Duodenal mucosa (tissue), 2 donors: ENCODE results near the gene RABL6.
"Not testable (repeated sequence)": the region's sequence is repeated elsewhere in the genome, so short reads cannot be mapped to it uniquely, and the experiment has no call there.

Source experiments
- H3K27ac ChIP-seq: one replicate; pipeline ENCODE4 v1.7.0; 2013; ENCODE audit warnings: low read depth, low read length
- H3K27me3 ChIP-seq, 2 donors: one replicate each; pipeline ENCODE4 v1.7.0; 2013; ENCODE audit warnings: low read length in 2 of 2, control low read depth in 1 of 2; ENCODE audit not compliant: insufficient read depth in 2 of 2, control insufficient read depth in 1 of 2
- H3K36me3 ChIP-seq, 2 donors: one replicate each; pipeline ENCODE4 v1.7.0; 2013; ENCODE audit warnings: low read length in 2 of 2, control low read depth in 1 of 2; ENCODE audit not compliant: insufficient read depth in 2 of 2, control insufficient read depth in 1 of 2
- H3K4me1 ChIP-seq, 2 donors: one replicate each; pipeline ENCODE4 v1.7.0; 2013; ENCODE audit warnings: low read length in 2 of 2, control low read depth in 1 of 2; ENCODE audit not compliant: insufficient read depth in 2 of 2, control insufficient read depth in 1 of 2
- H3K4me3 ChIP-seq, 2 donors: one replicate each; pipeline ENCODE4 v1.7.0; 2013; ENCODE audit warnings: low read length in 2 of 2, low read depth in 1 of 2
- H3K9ac ChIP-seq, 2 donors: one replicate each; pipeline ENCODE4 v1.7.0; 2013; ENCODE audit warnings: low read length in 2 of 2, low read depth in 1 of 2
- H3K9me3 ChIP-seq, 2 donors: one replicate each; pipeline ENCODE4 v1.7.0; 2013; ENCODE audit warnings: low read length in 2 of 2, control low read depth in 1 of 2; ENCODE audit not compliant: control insufficient read depth in 1 of 2

Gene RABL6

DNA sequence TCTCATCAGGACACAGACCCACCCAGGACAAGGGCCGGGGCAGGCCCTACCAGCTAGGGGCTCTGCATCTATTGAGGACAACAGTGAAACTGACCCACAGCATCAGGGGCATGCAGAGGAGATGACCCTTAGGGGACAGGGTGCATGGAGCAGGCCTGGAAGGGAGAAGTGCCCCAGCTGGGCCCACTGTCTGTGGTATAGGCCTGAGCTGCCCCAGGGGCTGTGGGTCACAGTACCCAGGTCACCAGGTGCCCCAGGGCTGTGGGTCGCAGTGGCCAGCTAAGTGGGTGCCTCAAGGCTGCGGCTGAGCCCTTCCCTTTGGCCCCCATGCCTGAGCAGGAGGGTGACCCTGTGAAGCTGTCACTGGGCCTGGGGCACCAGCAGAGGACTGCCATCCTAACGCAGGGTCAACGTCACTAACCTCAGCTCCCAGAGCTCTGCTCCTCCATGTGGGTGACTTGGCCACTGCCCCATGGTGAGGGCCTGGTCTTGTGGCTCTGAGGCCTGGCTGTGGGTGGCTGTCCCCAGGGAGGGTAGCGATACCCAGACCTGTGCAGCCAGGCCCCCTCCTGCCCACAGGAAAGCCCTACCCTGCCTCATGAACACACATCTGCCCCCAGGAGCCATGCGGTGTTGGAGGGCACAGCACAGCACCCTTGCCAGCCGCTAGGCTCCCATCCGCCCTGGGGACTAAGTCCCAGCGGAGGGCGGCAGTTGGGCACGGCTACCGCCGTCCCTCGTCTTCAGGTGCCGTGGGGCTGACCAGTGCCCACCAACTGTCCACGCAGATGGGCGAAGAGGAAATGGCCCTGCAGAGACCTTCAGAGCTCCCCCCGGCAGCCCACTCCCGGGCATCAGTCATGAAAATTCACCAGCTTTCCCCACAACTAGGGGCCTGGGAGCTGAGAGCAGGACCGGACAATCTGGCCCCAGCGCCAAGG, 53.5 kb downstream of the RABL6 start:
- H3K4me1 ChIP-seq, result peaks cover 52 to 67% of the 10 kb centered on the region in 2 donors
- H3K4me3 ChIP-seq, result no peak overlapping the region
- H3K27me3 ChIP-seq, result no peaks in the 10 kb centered on the region
- H3K27ac ChIP-seq, result no peak overlapping the region
- no peaks in the 10 kb centered on the region for H3K9me3 ChIP-seq
- peak overlapping the region; percentile 4 to 68 for H3K9ac ChIP-seq
- peaks cover 22 to 36% of the 10 kb centered on the region in 2 donors for H3K36me3 ChIP-seq

DNA sequence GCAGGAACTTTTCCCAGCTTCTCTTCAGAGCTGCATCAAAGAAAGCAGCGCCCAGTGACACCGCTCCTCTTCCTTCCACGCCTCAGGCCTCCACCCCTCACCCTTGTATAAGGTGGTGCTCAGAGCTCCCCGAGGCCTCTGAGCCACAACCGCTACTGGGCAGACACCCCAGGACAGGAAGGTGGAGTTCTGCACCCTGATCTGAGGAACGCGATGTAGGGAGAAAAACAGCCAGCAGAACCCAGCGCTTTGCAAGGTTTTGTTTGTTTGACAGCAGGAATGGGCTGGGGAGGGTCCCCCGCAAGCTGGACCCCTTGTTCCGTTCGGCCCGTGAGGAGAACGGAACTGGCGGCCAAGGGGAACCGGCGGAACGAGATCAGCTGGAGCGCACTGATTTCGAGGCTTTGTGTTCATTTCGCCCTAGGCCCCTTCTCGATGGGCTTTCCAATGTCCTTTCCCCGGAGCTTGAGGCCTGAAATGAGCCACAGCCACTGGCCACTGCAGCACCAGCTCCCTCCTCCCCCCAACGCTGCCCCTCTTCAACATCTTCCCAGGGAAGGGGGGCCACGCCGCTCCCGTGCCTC, 54.2 kb downstream of the RABL6 start:
- Histone ChIP-seq H3K27ac (no peak overlapping the region), H3K4me1 (peaks cover 48 to 67% of the 10 kb centered on the region in 2 donors), H3K36me3 (peaks cover 22 to 36% of the 10 kb centered on the region in 2 donors)

DNA sequence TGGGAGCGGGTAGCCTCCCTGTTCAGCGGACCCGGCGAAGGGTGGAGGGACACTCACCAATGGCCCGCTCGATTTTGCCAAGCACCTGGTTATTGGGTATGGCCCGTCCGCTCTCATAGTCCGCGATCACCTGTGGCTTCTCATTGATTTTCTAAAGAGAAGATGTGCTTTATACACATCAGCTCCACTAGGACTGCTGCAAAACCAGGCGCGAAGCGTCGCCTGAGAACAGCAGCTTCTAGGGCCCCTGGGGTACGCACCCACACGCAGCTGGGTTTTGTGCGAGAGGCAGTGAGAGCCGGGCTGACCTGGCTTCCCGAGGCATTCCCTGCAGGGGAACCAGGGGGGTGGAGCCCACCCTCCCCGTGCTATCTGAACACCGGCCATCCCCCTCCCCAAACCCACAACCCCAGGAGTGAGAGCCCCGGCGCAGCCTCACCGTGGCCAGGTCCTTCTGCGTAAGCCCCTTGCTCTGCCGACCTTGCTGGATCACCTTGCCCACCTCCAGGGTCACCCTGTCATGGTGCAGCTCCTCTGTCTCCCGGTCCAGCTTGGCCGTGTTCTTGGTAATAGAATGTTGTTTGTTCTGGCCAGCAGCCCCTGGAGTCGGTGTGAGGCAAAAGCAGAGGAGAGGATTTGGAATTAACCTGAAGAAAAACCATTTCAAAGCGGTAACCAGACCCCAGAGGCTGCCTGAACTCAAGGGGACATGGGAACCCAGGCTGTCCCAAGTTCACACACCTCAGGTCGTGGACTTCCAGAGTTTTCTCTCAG, 55.3 kb downstream of the RABL6 start:
- H3K9ac ChIP-seq, result no peak overlapping the region
- H3K4me1 ChIP-seq, result peaks cover 38 to 61% of the 10 kb centered on the region in 2 donors
- H3K27me3 ChIP-seq, result no peaks in the 10 kb centered on the region
- H3K9me3 ChIP-seq, result no peaks in the 10 kb centered on the region
- H3K36me3 ChIP-seq, result peaks cover 22 to 36% of the 10 kb centered on the region in 2 donors
- no peak overlapping the region for H3K27ac ChIP-seq
- H3K4me3 ChIP-seq, result no peak overlapping the region

More for the DNA sequence above, 54.2 kb downstream of the RABL6 start:
- no peaks in the 10 kb centered on the region for H3K27me3 ChIP-seq
- no peaks in the 10 kb centered on the region for H3K9me3 ChIP-seq
- no peak overlapping the region for H3K9ac ChIP-seq
- H3K4me3 ChIP-seq, result no peak overlapping the region

DNA sequence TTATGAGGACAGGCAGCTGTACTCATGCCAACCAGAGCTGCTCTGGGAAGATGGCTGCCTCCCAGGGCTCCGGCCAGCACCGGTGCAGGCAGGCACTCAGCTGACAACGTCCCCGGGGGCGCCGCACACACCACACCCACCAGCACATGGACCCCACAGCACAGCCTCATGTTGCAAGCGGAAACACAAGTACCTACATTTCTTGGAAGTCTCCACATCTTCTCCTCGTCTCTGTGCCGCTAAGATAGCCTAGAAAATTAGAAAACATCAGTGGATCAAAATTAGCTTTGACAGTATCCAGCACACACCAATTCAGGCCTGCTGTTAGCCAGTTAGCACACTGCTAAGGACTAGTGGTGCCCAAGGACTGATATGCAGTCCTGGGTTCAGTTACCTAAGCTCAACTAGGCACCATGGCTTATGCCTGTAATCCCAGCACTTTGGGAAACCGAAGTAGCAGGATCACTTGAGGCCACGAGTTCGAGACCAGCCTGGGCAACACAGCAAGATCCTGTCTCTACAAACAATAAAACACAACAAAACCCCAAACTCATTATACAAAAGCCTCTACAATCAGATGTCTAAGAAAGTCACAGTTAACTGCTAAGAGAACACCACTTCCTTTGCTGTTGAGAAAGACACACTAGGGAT, 56.0 kb downstream of the RABL6 start:
- Histone ChIP-seq H3K36me3 (peaks cover 22 to 36% of the 10 kb centered on the region in 2 donors), H3K27me3 (no peaks in the 10 kb centered on the region), H3K4me1 (peaks cover 31 to 54% of the 10 kb centered on the region in 2 donors), H3K27ac (no peak overlapping the region), H3K4me3 (no peak overlapping the region), H3K9me3 (no peaks in the 10 kb centered on the region), H3K9ac (no peak overlapping the region)

DNA sequence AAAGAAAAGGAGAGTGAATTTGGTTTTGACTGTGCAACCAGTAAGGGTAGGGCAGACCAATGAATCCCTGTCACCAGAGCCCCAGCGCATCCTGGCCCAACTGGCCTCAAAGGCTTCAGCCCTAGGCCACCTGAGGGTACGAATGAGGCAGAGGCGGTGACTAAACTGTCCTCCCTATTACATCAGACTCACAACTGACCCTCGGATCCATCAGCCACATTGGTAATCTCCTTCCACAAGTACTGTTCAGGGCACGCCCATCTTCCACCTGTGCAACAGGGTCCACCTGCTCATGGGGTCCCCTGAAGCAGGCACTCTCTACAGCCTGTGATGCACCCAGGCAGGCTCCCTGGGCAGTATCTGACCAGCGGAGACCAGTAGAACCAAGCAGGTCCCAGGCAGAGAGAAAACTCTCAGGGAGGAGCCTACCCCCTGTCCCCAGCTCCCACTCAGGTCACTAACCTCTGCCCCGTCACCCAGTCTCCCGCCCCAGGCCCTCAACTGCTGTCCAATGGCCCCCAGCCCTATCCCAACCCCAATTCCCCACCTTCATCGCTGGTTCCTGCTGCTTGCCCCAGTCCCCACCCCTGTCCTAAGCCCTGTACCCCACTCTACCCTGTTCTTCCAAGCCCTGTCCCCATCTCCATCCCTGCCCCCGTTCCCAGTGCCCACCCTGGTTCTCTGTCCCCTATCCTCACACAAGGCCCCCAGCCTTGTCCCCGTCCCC, 57.5 kb downstream of the RABL6 start:
- Histone ChIP-seq H3K27ac (peak overlapping the region; percentile 74), H3K9me3 (no peaks in the 10 kb centered on the region), H3K4me3 (peak overlapping the region; percentile 75 to 84), H3K9ac (peak overlapping the region; percentile 70 to 81), H3K36me3 (peaks cover 22 to 36% of the 10 kb centered on the region in 2 donors), H3K4me1 (peaks cover 20 to 40% of the 10 kb centered on the region in 2 donors), H3K27me3 (no peaks in the 10 kb centered on the region)

DNA sequence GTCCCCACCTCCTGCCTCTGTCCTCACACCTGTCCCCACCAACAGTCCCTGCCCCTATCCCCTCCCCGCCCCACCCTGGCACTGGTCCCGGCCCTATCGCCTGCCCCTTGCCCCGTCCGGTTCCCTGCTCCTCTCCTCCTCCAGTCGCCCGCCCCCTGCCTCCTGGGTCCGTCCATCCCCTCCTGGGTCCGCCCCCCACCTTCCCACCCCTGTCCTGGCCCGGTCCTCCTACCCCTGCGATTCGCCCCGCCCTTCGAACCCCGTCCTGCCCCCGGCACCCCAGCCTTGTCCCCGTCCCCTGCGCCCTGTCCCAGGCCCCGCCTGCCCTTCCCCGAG, 58.0 kb downstream of the RABL6 start:
- peak overlapping the region; percentile 75 to 84 for H3K4me3 ChIP-seq
- H3K4me1 ChIP-seq, result peaks cover 16 to 36% of the 10 kb centered on the region in 2 donors
- H3K27me3 ChIP-seq, result no peaks in the 10 kb centered on the region
- H3K9ac ChIP-seq, result peak overlapping the region; percentile 70 to 81
- peak overlapping the region; percentile 84 for H3K27ac ChIP-seq
- no peaks in the 10 kb centered on the region for H3K9me3 ChIP-seq
- peaks cover 22 to 33% of the 10 kb centered on the region in 2 donors for H3K36me3 ChIP-seq

DNA sequence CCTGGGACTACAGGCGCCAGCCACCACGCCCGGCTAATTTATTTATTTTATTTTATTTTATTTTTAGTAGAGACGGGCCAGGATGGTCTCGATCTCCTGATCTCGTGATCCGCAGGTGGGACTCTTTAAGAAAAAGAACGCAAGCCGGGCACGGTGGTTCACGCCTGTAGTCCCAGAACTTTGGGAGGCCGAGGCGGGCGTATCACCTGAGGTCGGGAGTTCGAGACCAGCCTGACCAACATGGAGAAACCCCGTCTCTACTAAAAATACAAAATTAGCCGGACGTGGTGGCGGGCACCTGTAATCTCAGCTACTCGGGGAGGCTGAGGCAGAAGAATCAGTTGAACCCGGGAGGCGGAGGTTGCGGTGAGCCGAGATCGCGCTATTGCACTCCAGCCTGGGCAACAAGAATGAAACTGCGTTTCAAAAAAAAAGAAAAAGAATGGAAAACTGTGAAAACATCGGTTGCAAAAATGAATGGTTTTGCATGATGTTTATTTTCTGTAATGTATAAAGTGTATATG, 59.2 kb downstream of the RABL6 start:
- not testable (repeated sequence) for H3K9me3 ChIP-seq, H3K27me3 ChIP-seq, H3K27ac ChIP-seq
- Histone ChIP-seq H3K4me3 (peak overlapping the region in 1 of 2 donors; percentile 57), H3K4me1 (peaks cover 10 to 27% of the 10 kb centered on the region in 2 donors), H3K9ac (peak overlapping the region in 1 of 2 donors; percentile 12), H3K36me3 (peaks cover 19 to 21% of the 10 kb centered on the region in 2 donors)

DNA sequence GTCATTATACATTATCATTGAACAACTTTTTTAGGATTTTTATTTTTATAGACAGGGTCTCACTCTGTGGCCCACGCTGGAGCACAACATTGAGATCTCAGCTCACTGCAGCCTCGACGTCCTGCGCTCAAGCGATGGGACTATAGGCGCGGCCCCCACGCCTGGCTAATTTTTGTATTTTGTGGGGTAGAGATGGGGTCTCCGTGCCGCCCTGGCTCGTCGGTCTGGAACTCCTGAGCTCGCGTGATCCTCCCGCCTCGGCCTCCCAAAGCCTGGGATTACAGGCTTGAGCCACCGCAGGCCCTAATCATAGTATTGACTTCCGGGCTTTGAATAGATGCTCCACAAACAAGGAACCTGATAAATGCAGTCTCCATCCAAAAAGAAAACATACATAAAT, 59.7 kb downstream of the RABL6 start:
- no peaks in the 10 kb centered on the region for H3K27me3 ChIP-seq
- peaks cover 10 to 27% of the 10 kb centered on the region in 2 donors for H3K4me1 ChIP-seq
- no peak overlapping the region for H3K27ac ChIP-seq
- H3K9ac ChIP-seq, result no peak overlapping the region
- no peak overlapping the region for H3K4me3 ChIP-seq
- H3K9me3 ChIP-seq, result peaks cover 0 to under 1% of the 10 kb centered on the region in 2 donors
- peaks cover 14 to 16% of the 10 kb centered on the region in 2 donors for H3K36me3 ChIP-seq

DNA sequence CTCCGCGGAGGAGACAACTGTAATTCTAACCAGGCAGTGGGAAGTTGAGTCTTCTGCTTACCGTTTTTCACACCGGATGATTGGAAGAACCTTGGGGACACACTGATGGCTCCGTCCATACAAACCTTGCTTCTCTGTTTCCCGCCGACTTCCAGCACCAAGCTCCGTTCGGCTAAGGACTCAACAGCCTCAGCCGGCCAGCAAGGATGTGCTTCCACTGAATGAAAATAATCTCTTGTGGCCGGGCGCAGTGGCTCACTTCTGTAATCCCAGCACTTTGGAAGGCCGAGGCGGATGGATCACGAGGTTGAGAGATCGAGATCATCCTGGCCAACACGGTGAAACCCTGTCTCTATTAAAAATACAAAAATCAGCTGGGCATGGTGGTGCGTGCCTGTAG, 60.2 kb downstream of the RABL6 start:
- no peaks in the 10 kb centered on the region for H3K27me3 ChIP-seq
- no peak overlapping the region for H3K4me3 ChIP-seq
- no peak overlapping the region for H3K9ac ChIP-seq
- H3K27ac ChIP-seq, result no peak overlapping the region
- H3K9me3 ChIP-seq, result peaks cover 0 to 5% of the 10 kb centered on the region in 2 donors
- peaks cover 10 to 27% of the 10 kb centered on the region in 2 donors for H3K4me1 ChIP-seq
- peaks cover 9 to 12% of the 10 kb centered on the region in 2 donors for H3K36me3 ChIP-seq
